ENCODE measurements around the gene TCF4.

The TCF4 gene

DNA sequence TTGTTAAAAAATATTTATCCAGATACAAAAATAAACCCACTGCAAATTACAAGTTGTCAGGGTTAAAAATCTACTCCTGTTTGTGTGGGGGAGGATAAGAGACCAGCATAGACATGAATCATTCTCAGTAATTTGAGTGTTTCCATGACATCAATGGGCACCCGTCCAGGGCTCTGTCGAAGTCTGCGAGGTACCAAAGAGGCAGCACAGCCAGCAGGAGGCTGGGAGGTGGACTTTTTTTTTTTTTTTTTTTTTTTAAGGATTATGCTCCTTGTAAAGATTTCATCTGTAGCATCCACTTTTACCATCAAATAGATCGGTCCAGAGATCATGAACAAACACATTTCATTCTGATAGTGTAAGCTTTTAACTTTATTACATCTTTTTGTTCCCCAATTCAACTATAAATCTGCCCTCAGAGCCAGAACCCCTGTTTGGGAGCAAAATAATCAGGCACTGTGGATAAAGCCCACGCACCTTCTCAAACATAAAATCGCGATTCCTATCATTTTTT lies 182.0 kb downstream of the TCF4 start:
- no peak overlapping the region for H3K27ac Mint-ChIP-seq
- peaks cover 3% of the 10 kb centered on the region for H3K27me3 Mint-ChIP-seq (ENCODE audit: low read depth)
- H3K4me1 Mint-ChIP-seq (ENCODE audit: low read depth): no peaks in the 10 kb centered on the region

GRCh38 chr18:55405475-55405874 lies 182.5 kb downstream of the TCF4 start:
- no peaks in the 10 kb centered on the region for H3K9me3 Mint-ChIP-seq
- H3K4me3 Mint-ChIP-seq: no peak overlapping the region
- H3K27me3 Mint-ChIP-seq (ENCODE audit: low read depth): peaks cover 5% of the 10 kb centered on the region
- H3K36me3 Mint-ChIP-seq (ENCODE audit: low read depth): no peaks in the 10 kb centered on the region
- no peak overlapping the region for H3K27ac Mint-ChIP-seq
- no peaks in the 10 kb centered on the region for H3K4me1 Mint-ChIP-seq (ENCODE audit: low read depth)

More for the DNA sequence above, 182.0 kb downstream of the TCF4 start:
- H3K9me3 Mint-ChIP-seq: no peaks in the 10 kb centered on the region
- H3K4me3 Mint-ChIP-seq: no peak overlapping the region
- no peaks in the 10 kb centered on the region for H3K36me3 Mint-ChIP-seq (ENCODE audit: low read depth)

GRCh38 chr18:55404832-55405465 lies 183.0 kb downstream of the TCF4 start:
- Mint-ChIP-seq H3K27ac (no peak overlapping the region), H3K27me3 (ENCODE audit: low read depth) (peaks cover 5% of the 10 kb centered on the region), H3K4me3 (no peak overlapping the region), H3K36me3 (ENCODE audit: low read depth) (no peaks in the 10 kb centered on the region), H3K9me3 (no peaks in the 10 kb centered on the region), H3K4me1 (ENCODE audit: low read depth) (no peaks in the 10 kb centered on the region)

DNA sequence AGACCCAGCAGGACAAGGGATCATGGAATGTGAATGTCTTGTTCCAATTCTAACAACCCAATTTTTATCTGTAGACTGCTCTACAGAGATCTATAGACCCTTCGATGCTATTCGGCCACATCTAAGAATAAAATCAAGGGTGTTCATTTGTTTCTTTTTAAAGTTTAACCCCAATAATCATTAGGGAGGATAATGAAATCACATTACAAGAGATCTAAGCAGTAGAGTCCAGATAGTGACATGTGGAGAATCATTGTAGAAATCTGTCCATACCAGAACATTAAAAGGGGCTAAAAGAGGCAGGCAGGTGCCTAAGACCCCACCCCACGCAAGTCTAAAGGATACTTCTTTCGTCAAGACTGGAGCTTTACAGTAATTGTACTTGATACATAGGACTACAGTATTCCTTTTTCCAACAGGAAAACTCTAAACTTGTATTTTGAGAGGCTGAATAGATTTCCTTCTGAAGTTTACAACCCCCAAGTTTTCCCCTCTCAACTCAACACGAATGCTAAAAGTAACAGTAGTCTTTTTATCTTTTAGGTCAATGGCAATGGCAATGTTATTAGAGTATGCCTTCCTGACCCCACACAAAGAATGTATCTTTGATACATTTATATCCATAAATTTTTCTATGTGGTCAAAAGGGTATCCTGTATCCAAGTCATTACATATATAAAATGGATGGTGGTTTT lies 183.7 kb downstream of the TCF4 start:
- no peak overlapping the region for H3K27ac Mint-ChIP-seq
- peaks cover 5% of the 10 kb centered on the region for H3K27me3 Mint-ChIP-seq (ENCODE audit: low read depth)
- H3K4me1 Mint-ChIP-seq (ENCODE audit: low read depth): no peaks in the 10 kb centered on the region
- no peak overlapping the region for H3K4me3 Mint-ChIP-seq
- no peaks in the 10 kb centered on the region for H3K36me3 Mint-ChIP-seq (ENCODE audit: low read depth)
- no peaks in the 10 kb centered on the region for H3K9me3 Mint-ChIP-seq

DNA sequence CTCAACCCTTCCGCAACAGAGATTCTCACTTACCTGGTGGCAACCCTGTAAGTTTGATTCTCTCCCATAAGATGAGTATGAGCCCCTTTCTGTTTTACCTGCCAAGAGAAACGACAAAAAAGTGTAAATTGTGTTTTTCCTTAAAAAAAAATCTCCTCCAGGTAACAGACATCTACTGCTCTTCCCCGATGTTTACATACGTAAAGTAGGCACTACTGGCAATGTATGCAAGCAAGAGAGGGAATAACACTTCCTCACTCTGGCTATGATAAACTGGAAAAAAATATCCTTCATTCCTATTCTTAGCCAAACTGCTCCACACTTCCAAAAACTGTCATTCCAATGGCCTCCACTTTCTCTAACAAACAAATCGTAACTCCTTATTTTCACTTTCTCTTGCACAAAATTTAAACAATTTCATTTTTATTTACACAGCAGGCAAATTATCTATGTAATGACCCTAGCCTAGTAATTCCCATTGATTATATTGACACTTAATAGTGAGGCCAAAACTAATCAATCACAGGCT lies 184.5 kb downstream of the TCF4 start:
- peaks cover 5% of the 10 kb centered on the region for H3K27me3 Mint-ChIP-seq (ENCODE audit: low read depth)
- H3K36me3 Mint-ChIP-seq (ENCODE audit: low read depth): no peaks in the 10 kb centered on the region
- no peak overlapping the region for H3K27ac Mint-ChIP-seq
- H3K4me3 Mint-ChIP-seq: no peak overlapping the region
- no peaks in the 10 kb centered on the region for H3K4me1 Mint-ChIP-seq (ENCODE audit: low read depth)
- no peaks in the 10 kb centered on the region for H3K9me3 Mint-ChIP-seq

GRCh38 chr18:55402731-55403405 lies 185.1 kb downstream of the TCF4 start:
- Mint-ChIP-seq H3K9me3 (no peaks in the 10 kb centered on the region), H3K27me3 (ENCODE audit: low read depth) (peaks cover 5% of the 10 kb centered on the region), H3K36me3 (ENCODE audit: low read depth) (no peaks in the 10 kb centered on the region), H3K27ac (no peak overlapping the region), H3K4me3 (no peak overlapping the region), H3K4me1 (ENCODE audit: low read depth) (no peaks in the 10 kb centered on the region)

- Mint-ChIP-seq H3K36me3 (ENCODE audit: low read depth) (no peaks in the 10 kb centered on the region), H3K27me3 (ENCODE audit: low read depth) (peaks cover 5% of the 10 kb centered on the region), H3K9me3 (no peaks in the 10 kb centered on the region), H3K27ac (no peak overlapping the region), H3K4me3 (no peak overlapping the region), H3K4me1 (ENCODE audit: low read depth) (no peaks in the 10 kb centered on the region)
Observed at GRCh38 chr18:55401638-55402191, 186.3 kb downstream of the TCF4 start.

DNA sequence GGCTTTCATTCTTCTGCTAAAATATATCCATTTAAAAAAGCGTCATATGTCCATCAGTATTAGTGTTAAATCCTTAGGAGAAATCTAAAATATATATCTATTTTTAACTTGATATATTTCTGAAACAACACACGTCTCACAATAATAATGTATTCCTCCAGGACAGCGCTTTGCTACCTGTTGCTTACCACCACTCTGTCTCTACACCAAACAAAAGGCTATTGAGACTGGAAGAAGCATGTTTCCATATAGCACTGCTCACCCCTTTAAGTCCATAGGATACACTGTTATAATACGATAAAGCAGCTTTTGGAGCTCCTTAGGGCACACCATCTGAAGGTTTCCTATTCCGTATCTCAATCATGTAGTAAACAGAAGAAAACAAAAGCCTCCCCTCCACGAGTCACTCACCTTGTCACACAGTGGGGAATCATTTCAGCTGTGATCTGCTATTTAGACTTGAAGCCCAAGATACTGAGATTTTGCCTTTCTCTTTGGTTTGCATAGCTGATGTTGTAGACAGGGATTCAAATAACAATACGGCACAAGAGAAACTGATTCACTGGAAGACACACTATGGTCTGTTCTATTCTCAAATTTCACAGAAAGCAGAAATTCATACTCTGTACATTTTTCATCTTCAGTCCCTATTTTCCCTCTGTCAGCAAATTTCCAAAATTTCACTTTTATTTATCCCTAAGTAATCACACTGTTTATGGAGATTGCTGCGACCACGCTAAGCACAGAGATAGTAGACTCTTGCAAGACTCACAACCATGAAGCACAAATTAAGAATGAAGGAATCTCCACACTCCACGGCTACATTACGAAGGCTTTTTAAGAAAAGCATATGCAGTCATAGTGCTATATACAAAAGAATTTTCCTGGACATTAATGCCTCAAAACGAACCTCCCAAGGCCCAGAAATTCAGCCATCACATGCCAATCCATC lies 187.1 kb downstream of the TCF4 start:
- no peaks in the 10 kb centered on the region for H3K9me3 Mint-ChIP-seq
- no peaks in the 10 kb centered on the region for H3K36me3 Mint-ChIP-seq (ENCODE audit: low read depth)
- peaks cover 5% of the 10 kb centered on the region for H3K27me3 Mint-ChIP-seq (ENCODE audit: low read depth)
- no peak overlapping the region for H3K27ac Mint-ChIP-seq
- no peak overlapping the region for H3K4me3 Mint-ChIP-seq
- H3K4me1 Mint-ChIP-seq (ENCODE audit: low read depth): no peaks in the 10 kb centered on the region

- Mint-ChIP-seq H3K36me3 (ENCODE audit: low read depth) (no peaks in the 10 kb centered on the region), H3K9me3 (no peaks in the 10 kb centered on the region), H3K4me1 (ENCODE audit: low read depth) (no peaks in the 10 kb centered on the region), H3K27me3 (ENCODE audit: low read depth) (peaks cover 5% of the 10 kb centered on the region), H3K27ac (no peak overlapping the region), H3K4me3 (no peak overlapping the region)
Observed at GRCh38 chr18:55400081-55400480, 187.9 kb downstream of the TCF4 start.

GRCh38 chr18:55398858-55399257 lies 189.1 kb downstream of the TCF4 start:
- H3K9me3 Mint-ChIP-seq: no peaks in the 10 kb centered on the region
- no peaks in the 10 kb centered on the region for H3K4me1 Mint-ChIP-seq (ENCODE audit: low read depth)
- no peak overlapping the region for H3K4me3 Mint-ChIP-seq
- H3K36me3 Mint-ChIP-seq (ENCODE audit: low read depth): no peaks in the 10 kb centered on the region
- peaks cover 5% of the 10 kb centered on the region for H3K27me3 Mint-ChIP-seq (ENCODE audit: low read depth)
- H3K27ac Mint-ChIP-seq: no peak overlapping the region

- Mint-ChIP-seq H3K27ac (no peak overlapping the region), H3K4me1 (ENCODE audit: low read depth) (no peaks in the 10 kb centered on the region), H3K36me3 (ENCODE audit: low read depth) (no peaks in the 10 kb centered on the region), H3K9me3 (no peaks in the 10 kb centered on the region), H3K4me3 (no peak overlapping the region), H3K27me3 (ENCODE audit: low read depth) (peaks cover 5% of the 10 kb centered on the region)
Observed at GRCh38 chr18:55396979-55397378, 191.0 kb downstream of the TCF4 start.

- H3K27ac Mint-ChIP-seq: no peak overlapping the region
- no peaks in the 10 kb centered on the region for H3K36me3 Mint-ChIP-seq (ENCODE audit: low read depth)
- H3K4me1 Mint-ChIP-seq (ENCODE audit: low read depth): no peaks in the 10 kb centered on the region
- H3K4me3 Mint-ChIP-seq: no peak overlapping the region
- H3K9me3 Mint-ChIP-seq: no peaks in the 10 kb centered on the region
- H3K27me3 Mint-ChIP-seq (ENCODE audit: low read depth): peaks cover 5% of the 10 kb centered on the region
Observed at GRCh38 chr18:55396267-55396905, 191.6 kb downstream of the TCF4 start.

- H3K27ac Mint-ChIP-seq: no peak overlapping the region
- H3K36me3 Mint-ChIP-seq (ENCODE audit: low read depth): no peaks in the 10 kb centered on the region
- no peaks in the 10 kb centered on the region for H3K9me3 Mint-ChIP-seq
- no peak overlapping the region for H3K4me3 Mint-ChIP-seq
- peaks cover under 1% of the 10 kb centered on the region for H3K27me3 Mint-ChIP-seq (ENCODE audit: low read depth)
- no peaks in the 10 kb centered on the region for H3K4me1 Mint-ChIP-seq (ENCODE audit: low read depth)
Observed at GRCh38 chr18:55395799-55396198, 192.2 kb downstream of the TCF4 start.

Measured in T-helper 1 cell treated with Interleukin-12 subunit alpha and Interleukin-12 subunit beta and Interleukin-4 antibody, amounts not matched to agents 30 μg/mL and 1 μg/mL, for 36 hours (primary cell).